Right lobe of liver (tissue), 6 donors: ENCODE data around the gene CBFA2T2. TPM values are rescaled to one million over a fixed set of nuclear protein-coding genes. Genes with fewer than 3 reads are reported as not detected.
"Not testable (repeated sequence)": the region's sequence is repeated elsewhere in the genome, so short reads cannot be mapped to it uniquely, and the experiment has no call there.

Experiments
- ATAC-seq, 4 donors: fragments of 200-7000 bp; cut with Tn5 transposase; one replicate each; pipeline ENCODE4 v1.9.1; 2020; ENCODE audit warnings: mild to moderate bottlenecking in 4 of 4, moderate library complexity in 4 of 4
- DNase-seq, 3 donors: peaks; one replicate each; pipeline ENCODE4 v3.0.0-alpha.2; 2020
- H3K27ac ChIP-seq, 3 donors: fragments of 200-600 bp; one replicate each; pipeline ENCODE4 v1.8.0; 2022
- H3K27me3 ChIP-seq, 2 donors: fragments of 200-600 bp; one replicate each; pipeline ENCODE4 v1.8.0; 2022
- H3K36me3 ChIP-seq, 4 donors: fragments of 200-600 bp; sonication (generic) in 1 of 4; one replicate each; pipeline versions ENCODE4 v1.5.1 to v1.8.0; 2017 to 2022; ENCODE audit warnings: control low read depth in 1 of 4
- H3K4me1 ChIP-seq, 4 donors: fragments of 200-600 bp; sonication (generic) in 1 of 4; one replicate each; pipeline versions ENCODE4 v1.5.1 to v1.8.0; 2017 to 2022; ENCODE audit warnings: control low read depth in 1 of 4
- H3K4me3 ChIP-seq, 3 donors: fragments of 200-600 bp; one replicate each; pipeline ENCODE4 v1.8.0; 2022
- H3K9me3 ChIP-seq, 4 donors: fragments of 200-600 bp; sonication (generic) in 1 of 4; one replicate each; pipeline versions ENCODE4 v1.5.1 to v1.8.0; 2017 to 2022; ENCODE audit warnings: control low read depth in 1 of 4
- CTCF ChIP-seq, 4 donors: fragments of 200-600 bp in 3 of 4; fragments of 450-650 bp in 1 of 4; IDR thresholded peaks; one replicate each; pipeline versions ENCODE4 v1.5.1 to v1.8.0; 2016 to 2022; ENCODE audit warnings: antibody characterized with exemption in 4 of 4, mild to moderate bottlenecking in 2 of 4
- POLR2A ChIP-seq: fragments of 450-650 bp; IDR thresholded peaks from one replicate; pipeline ENCODE4 v1.6.1; 2017; ENCODE audit warnings: antibody characterized with exemption, mild to moderate bottlenecking
- WGBS: methylation state at CpG from one replicate; pipeline ENCODE4 v1.1.6; 2018; ENCODE audit warnings: low coverage, low lambda C conversion rate; ENCODE audit not compliant: insufficient coverage; ENCODE audit errors: missing lambda C conversion rate; 5-methylcytosine and 5-hydroxymethylcytosine counted together
- intact Hi-C, 2 donors: fragments of 100-400 bp; cut with DNase I; formaldehyde crosslinking; loops; one replicate each; pipeline versions ENCODE4 v1.11.2 to v1.14.1; 2022
- total RNA-seq, 6 experiments: library from RNA; depleted of rRNA in 2 of 6; stranded (reverse); fragments of >200 nt in 2 of 6; fragmentation: NEBNext Ultra II Directional in 3 of 6; extraction: Animal tissue kit (Norgen Biotek cat#: 25700) in 3 of 6; gene quantifications; one replicate each; pipeline versions ENCODE4 v1.1.0 to v1.2.4, GENCODE V29; 2016 to 2023
- donor health status: DM: no; HTN: yes; CAD: no.
- donor health status: DM: no; HTN: no; CAD: no.
- donor health status: DM: no; HTN: no; CAD: no.
- donor health status: DM: no; HTN: yes; CAD: no.
- donor health status: DM: no; HTN: yes; CAD: no.

Gene CBFA2T2
- total RNA-seq, 6 experiments from 2014 or later, result 4.5 to 7.3 (median 5.6) TPM

DNA sequence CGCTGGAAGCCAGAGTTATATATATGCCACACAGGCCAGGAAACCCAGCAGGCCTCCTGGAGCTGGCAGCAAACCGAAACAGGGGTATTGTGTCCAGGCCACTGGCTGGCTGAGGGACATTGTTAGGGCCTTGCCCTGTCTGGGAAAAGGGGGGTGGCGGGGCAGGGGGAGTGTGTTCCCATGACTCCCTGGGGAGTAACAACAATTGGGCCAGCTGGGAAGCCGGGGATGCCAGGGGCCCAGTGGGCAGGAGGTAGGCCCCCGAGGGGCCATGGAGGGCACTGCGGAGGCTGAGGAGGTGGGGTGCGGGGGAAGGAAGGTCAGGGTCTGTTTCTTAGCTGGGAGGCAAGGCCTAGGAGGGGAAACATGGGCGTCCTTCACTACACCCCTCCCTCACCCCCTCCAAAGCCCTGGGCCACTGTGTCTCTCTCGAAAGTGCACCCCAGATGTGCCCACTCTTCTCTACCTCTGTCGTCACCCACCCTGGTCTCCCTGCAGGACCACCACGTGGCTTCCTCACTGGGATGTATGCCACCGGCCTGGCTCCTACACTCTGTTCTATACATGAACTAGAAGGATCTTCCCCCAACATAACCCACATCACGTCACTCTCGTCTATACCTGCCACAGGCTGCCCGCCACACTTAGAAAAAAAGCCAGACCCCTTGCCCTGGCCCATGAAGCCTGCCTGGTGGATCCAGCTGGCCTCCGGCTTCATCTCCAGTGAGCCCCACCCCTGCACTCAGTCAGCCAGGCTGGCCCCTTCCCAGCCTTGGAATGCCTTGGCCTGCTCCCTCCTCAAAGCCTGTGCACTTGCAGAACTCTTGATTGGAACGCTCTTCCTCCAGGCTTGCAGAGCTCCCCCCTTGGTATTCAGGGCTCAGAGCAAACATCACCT, 204.1 kb downstream of the CBFA2T2 start:
- intact Hi-C loops, result no loop called here
- DNase-seq, result no peak
- H3K4me3 ChIP-seq, result no peak overlapping the region
- no peaks in the 10 kb centered on the region for H3K9me3 ChIP-seq
- TF ChIP-seq POLR2A, result no peak
- TF ChIP-seq CTCF (IDR thresholded peaks at IDR 0.05), result no peak
- peak in 2 of 4 donors; percentile 14 to 27 for ATAC-seq
- no peaks in the 10 kb centered on the region for H3K27me3 ChIP-seq
- H3K27ac ChIP-seq, result no peak overlapping the region
- 90% methylated on average over 4 of the region's 17 CpGs for WGBS
- H3K36me3 ChIP-seq, result no peaks in the 10 kb centered on the region
- no peaks in the 10 kb centered on the region for H3K4me1 ChIP-seq

DNA sequence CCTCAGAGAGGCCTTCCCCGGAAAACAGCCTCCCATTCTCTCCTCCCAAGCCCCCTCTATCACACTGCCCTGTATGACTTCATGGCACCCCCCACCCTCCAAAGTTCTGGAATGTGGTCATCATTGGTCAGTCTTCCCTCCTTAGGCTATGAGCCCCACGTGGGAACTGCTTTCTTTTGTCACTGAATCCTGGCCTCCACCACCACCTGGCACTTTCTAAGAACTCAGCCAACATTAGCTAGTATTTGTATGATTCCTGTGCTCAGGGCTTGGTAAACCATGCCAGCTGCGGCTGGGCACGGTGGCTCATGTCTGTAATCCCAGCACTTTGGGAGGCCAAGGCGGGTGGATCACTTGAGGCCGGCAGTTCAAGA, 204.7 kb downstream of the CBFA2T2 start:
- intact Hi-C loops, result no loop called here
- ATAC-seq (no peak), DNase-seq (no peak)
- Histone ChIP-seq H3K27ac (no peak overlapping the region), H3K27me3 (no peaks in the 10 kb centered on the region), H3K9me3 (no peaks in the 10 kb centered on the region), H3K4me1 (no peaks in the 10 kb centered on the region), H3K4me3 (no peak overlapping the region), H3K36me3 (no peaks in the 10 kb centered on the region)
- WGBS, result 75% methylated on average over 4 of the region's 6 CpGs
- no peak for TF ChIP-seq CTCF (IDR thresholded peaks at IDR 0.05)
- TF ChIP-seq POLR2A, result no peak

GRCh38 chr20:33696448-33696847, 206.6 kb downstream of the CBFA2T2 start:
- H3K9me3 ChIP-seq, result no peaks in the 10 kb centered on the region
- ATAC-seq, result no peak
- H3K36me3 ChIP-seq, result no peaks in the 10 kb centered on the region
- TF ChIP-seq POLR2A, result no peak
- 100% methylated on average over 4 of the region's 4 CpGs for WGBS
- H3K4me3 ChIP-seq, result no peak overlapping the region
- no peaks in the 10 kb centered on the region for H3K4me1 ChIP-seq
- no peak overlapping the region for H3K27ac ChIP-seq
- H3K27me3 ChIP-seq, result no peaks in the 10 kb centered on the region
- intact Hi-C loops, result no loop called here
- no peak for DNase-seq

DNA sequence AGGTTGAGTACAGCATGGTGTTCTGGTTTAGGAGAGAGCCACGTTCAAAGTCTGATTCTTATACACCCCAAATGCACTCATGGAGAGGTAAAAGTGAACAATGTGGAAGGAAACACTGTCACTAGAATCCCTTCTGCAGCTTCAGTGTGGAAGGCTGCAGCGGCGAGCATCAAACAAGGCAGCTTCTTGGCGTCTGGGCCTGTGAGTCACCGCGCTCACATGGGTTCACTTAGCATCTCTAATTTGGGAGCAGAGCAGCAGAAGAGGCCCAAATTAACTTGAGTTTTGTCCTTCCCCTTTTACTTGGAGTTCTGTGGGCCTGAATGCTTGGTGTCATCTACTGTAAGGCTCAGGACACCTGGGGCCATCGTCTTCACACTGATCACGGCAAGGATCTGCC, 207.2 kb downstream of the CBFA2T2 start:
- Histone ChIP-seq H3K36me3 (no peaks in the 10 kb centered on the region), H3K27me3 (no peaks in the 10 kb centered on the region), H3K4me3 (no peak overlapping the region), H3K27ac (no peak overlapping the region), H3K4me1 (peaks cover 0 to 4% (median 0%) of the 10 kb centered on the region in 4 donors), H3K9me3 (no peaks in the 10 kb centered on the region)
- 72% methylated on average over 2 of the region's 8 CpGs for WGBS
- DNase-seq (no peak), ATAC-seq (no peak)
- intact Hi-C loops, result no loop called here
- no peak for TF ChIP-seq POLR2A
- TF ChIP-seq CTCF (IDR thresholded peaks at IDR 0.05), result no peak

DNA sequence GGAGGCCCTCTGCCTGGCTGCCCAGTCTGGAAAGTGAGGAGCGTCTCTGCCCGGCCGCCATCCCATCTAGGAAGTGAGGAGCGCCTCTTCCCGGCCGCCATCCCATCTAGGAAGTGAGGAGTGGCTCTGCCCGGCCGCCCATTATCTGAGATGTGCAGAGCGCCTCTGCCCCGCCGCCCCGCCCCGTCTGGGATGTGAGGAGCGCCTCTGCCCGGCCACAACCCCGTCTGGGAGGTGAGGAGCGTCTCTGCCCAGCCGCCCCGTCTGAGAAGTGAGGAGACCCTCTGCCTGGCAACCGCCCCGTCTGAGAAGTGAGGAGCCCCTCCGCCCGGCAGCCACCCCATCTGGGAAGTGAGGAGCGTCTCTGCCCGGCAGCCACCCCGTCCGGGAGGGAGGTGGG, 209.1 kb downstream of the CBFA2T2 start:
- intact Hi-C loops, H3K9me3 ChIP-seq, H3K27me3 ChIP-seq, H3K36me3 ChIP-seq, H3K4me3 ChIP-seq, DNase-seq, ATAC-seq, H3K27ac ChIP-seq: not testable (repeated sequence)
- H3K4me1 ChIP-seq, result peaks cover 0 to 14% (median 3%) of the 10 kb centered on the region in 4 donors
- no CpG with 5 or more reads among the region's 27 CpGs for whole genome bisulfite sequencing

Other genes with a start within 250 kb of the CBFA2T2 start
- gene BPIFB1, start 206.9 kb upstream of the CBFA2T2 start, total RNA-seq, result not detected
- gene CDK5RAP1, start 88.6 kb upstream of the CBFA2T2 start, total RNA-seq, result 10 to 100 TPM; 10.9 to 21.6 (median 14.0) TPM
- gene SNTA1, start 46.3 kb upstream of the CBFA2T2 start, total RNA-seq, result 10 to 100 TPM in 2 of 6 experiments, 1 to 10 TPM in 4; 6.5 to 13.3 (median 8.1) TPM
- gene C20orf144, start 172.2 kb downstream of the CBFA2T2 start, total RNA-seq, result under 1 TPM in 1 of 6 experiments, not detected in 5; 0.18 TPM
- 1 to 10 TPM in 1 of 6 experiments, under 1 TPM in 4, not detected in 1; 0.20 to 1.1 (median 0.56) TPM for gene ACTL10, start 176.8 kb downstream of the CBFA2T2 start, total RNA-seq
- gene NECAB3, start 184.3 kb downstream of the CBFA2T2 start, total RNA-seq, result 10 to 100 TPM; 13.2 to 21.9 (median 19.2) TPM
- gene E2F1, start 196.3 kb downstream of the CBFA2T2 start, total RNA-seq, result 1 to 10 TPM in 2 of 6 experiments, under 1 TPM in 4; 0.24 to 8.8 (median 0.77) TPM
- 10 to 100 TPM in 4 of 6 experiments, 1 to 10 TPM in 2; 5.5 to 17.8 (median 12.9) TPM for gene PXMP4, start 230.2 kb downstream of the CBFA2T2 start, total RNA-seq
- 1 to 10 TPM in 5 of 6 experiments, under 1 TPM in 1; 0.99 to 2.0 (median 1.6) TPM for gene ZNF341, start 241.9 kb downstream of the CBFA2T2 start, total RNA-seq